ENCODE data around the gene ADAMTS14. TPM values are rescaled to one million over a fixed set of nuclear protein-coding genes. Genes with fewer than 3 reads are reported as not detected.

Gene ADAMTS14
- total RNA-seq, 1 experiment from 2014 or later = not detected

Small RNA genes within 50 kb of the gene (small RNA-seq; reads per million reads assigned to genes)
- not detected for gene RPS26P40

Other genes starting within 250 kb of the ADAMTS14 start
- gene NODAL, start 230.8 kb upstream of the ADAMTS14 start, total RNA-seq (2014; rRNA removed; shearing (Covaris generic)) = 0.37 TPM in 1 of 2 replicates, not detected in the other
- gene PALD1, start 193.7 kb upstream of the ADAMTS14 start, total RNA-seq (2014; rRNA removed; shearing (Covaris generic)) = 1.4 and 1.8 TPM in 2 replicates
- gene PRF1, start 69.8 kb upstream of the ADAMTS14 start, total RNA-seq (2014; rRNA removed; shearing (Covaris generic)) = not detected in 2 replicates
- gene TBATA, start 112.9 kb downstream of the ADAMTS14 start, total RNA-seq (2014; rRNA removed; shearing (Covaris generic)) = not detected in 2 replicates
- 24.4 and 28.3 TPM in 2 replicates for gene SGPL1, start 143.4 kb downstream of the ADAMTS14 start, total RNA-seq (2014; rRNA removed; shearing (Covaris generic))
- gene PCBD1, start 216.1 kb downstream of the ADAMTS14 start, total RNA-seq (2014; rRNA removed; shearing (Covaris generic)) = 9.9 and 11.8 TPM in 2 replicates

Data from HT1080 (cell line).